Ectodermal cell (in vitro differentiated cells): ENCODE results near the gene MTNR1B.

Source experiments
- H3K27ac ChIP-seq: 2 replicates; pipeline ENCODE4 v1.7.0; 2013; ENCODE audit warnings: mild to moderate bottlenecking, low read depth, low read length; ENCODE audit not compliant: insufficient read depth, poor library complexity, severe bottlenecking
- H3K27me3 ChIP-seq: 2 replicates; pipeline ENCODE4 v1.7.0; 2013; ENCODE audit warnings: mild to moderate bottlenecking, low read length; ENCODE audit not compliant: insufficient read depth, control insufficient read depth, poor library complexity, severe bottlenecking
- H3K36me3 ChIP-seq: one replicate; pipeline ENCODE4 v1.7.0; 2013; ENCODE audit warnings: low read length; ENCODE audit not compliant: control insufficient read depth, insufficient read depth
- H3K4me1 ChIP-seq: one replicate; pipeline ENCODE4 v1.7.0; 2013; ENCODE audit warnings: low read length; ENCODE audit not compliant: control insufficient read depth, insufficient read depth
- H3K4me3 ChIP-seq: 2 replicates; pipeline ENCODE4 v1.7.0; 2013; ENCODE audit warnings: low read depth, low read length, control low read depth; ENCODE audit not compliant: insufficient read depth
- H3K9me3 ChIP-seq: 2 replicates; pipeline ENCODE4 v1.7.0; 2013; ENCODE audit warnings: mild to moderate bottlenecking, low read length, moderate library complexity; ENCODE audit not compliant: control insufficient read depth
- WGBS, 2 experiments: methylation state at CpG; one replicate each; pipeline ENCODE4 v1.1.7; 2013; ENCODE audit warnings: missing lambda C conversion rate in 2 of 2; 5-methylcytosine and 5-hydroxymethylcytosine counted together

The MTNR1B gene

DNA sequence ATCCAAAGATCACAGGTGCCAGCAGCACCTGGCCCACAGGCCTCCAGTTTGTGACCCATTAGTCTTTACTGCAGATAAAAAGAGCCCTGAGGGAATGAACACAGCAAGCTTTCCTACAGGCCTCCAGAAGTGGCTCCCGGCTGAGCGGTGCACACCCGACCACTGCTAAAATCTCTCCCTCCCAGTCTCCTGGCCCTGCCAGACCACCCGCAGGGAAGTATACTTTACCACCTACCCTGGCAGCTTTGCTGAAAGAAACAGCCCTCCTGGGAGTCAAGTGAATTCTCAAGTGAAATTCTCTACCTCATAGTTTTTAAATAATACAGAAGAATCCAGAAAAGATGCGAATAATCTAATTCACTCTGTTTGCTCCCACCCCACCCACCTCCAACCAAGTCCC, 15.4 kb upstream of the MTNR1B start:
- Histone ChIP-seq H3K4me1 (no peaks in the 10 kb centered on the region), H3K27ac (no peak overlapping the region)
- 76 to 80% methylated on average over 5 of the region's 5 CpGs for WGBS, 2 experiments

GRCh38 chr11:92955860-92956259, 13.6 kb upstream of the MTNR1B start:
- H3K27ac ChIP-seq = no peak overlapping the region
- H3K4me1 ChIP-seq = no peaks in the 10 kb centered on the region
- no peak overlapping the region for H3K4me3 ChIP-seq
- no peaks in the 10 kb centered on the region for H3K9me3 ChIP-seq
- H3K36me3 ChIP-seq = no peaks in the 10 kb centered on the region
- no peaks in the 10 kb centered on the region for H3K27me3 ChIP-seq

More for the DNA sequence above, 15.4 kb upstream of the MTNR1B start:
- Histone ChIP-seq H3K27me3 (no peaks in the 10 kb centered on the region), H3K9me3 (no peaks in the 10 kb centered on the region), H3K36me3 (no peaks in the 10 kb centered on the region), H3K4me3 (no peak overlapping the region)

DNA sequence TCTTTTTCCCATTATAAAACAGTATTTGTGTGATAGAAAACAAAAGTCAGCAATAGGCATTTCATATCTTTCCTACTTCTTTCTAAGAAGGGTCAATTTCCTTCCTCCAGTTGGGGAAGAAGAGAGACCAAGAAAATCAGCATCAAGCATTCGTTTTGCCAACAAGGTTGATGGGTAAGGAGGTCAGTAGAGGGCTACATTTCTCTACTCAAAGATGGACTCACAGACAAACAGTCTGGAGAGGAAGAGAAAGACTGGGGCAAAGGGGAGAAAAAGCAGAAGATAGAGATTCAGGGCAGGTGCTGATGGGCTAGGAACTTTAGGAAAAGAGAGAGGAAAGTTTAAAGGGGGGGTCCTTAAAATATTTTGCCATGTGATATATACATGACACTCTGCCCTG, 8.6 kb upstream of the MTNR1B start:
- WGBS, 2 experiments = 43 to 78% methylated on average over 1 of the region's 1 CpG
- Histone ChIP-seq H3K4me3 (no peak overlapping the region), H3K27me3 (no peaks in the 10 kb centered on the region), H3K27ac (no peak overlapping the region), H3K4me1 (no peaks in the 10 kb centered on the region), H3K36me3 (no peaks in the 10 kb centered on the region), H3K9me3 (no peaks in the 10 kb centered on the region)

GRCh38 chr11:92962446-92962845, 7.0 kb upstream of the MTNR1B start:
- WGBS, 2 experiments = 100% methylated on average over 1 of the region's 1 CpG; no CpG with 5 or more reads in 1 of the 2 experiments
- H3K4me1 ChIP-seq = no peaks in the 10 kb centered on the region
- H3K27ac ChIP-seq = no peak overlapping the region
- no peaks in the 10 kb centered on the region for H3K9me3 ChIP-seq
- no peak overlapping the region for H3K4me3 ChIP-seq
- H3K36me3 ChIP-seq = no peaks in the 10 kb centered on the region
- H3K27me3 ChIP-seq = no peaks in the 10 kb centered on the region

- no peaks in the 10 kb centered on the region for H3K36me3 ChIP-seq
- H3K9me3 ChIP-seq = no peaks in the 10 kb centered on the region
- 91 to 96% methylated on average over 7 to 8 of the region's 8 CpGs for WGBS, 2 experiments
- no peaks in the 10 kb centered on the region for H3K4me1 ChIP-seq
- no peak overlapping the region for H3K4me3 ChIP-seq
- no peak overlapping the region for H3K27ac ChIP-seq
- peaks cover 18% of the 10 kb centered on the region for H3K27me3 ChIP-seq
Measured at GRCh38 chr11:92964471-92964870, 5.0 kb upstream of the MTNR1B start.

DNA sequence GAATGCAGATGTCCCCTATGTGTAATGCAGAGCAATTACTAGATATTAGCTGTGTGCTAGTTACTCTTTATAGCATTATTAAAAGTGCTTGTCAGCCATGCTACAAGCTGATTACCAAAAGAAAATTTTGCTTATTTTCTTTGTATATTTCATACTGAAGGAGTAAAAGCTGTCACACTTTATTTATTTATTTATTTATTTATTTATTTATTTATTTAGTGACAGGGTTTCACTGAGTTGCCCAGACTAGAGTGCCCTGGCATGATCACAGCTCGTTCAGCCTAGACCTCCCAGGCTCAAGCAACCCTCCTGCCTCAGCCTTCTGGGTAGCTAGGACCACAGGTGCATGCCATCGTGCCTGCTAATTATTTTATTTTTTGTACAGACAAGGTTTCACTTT, 4.3 kb upstream of the MTNR1B start:
- H3K9me3 ChIP-seq = no peaks in the 10 kb centered on the region
- H3K27ac ChIP-seq = no peak overlapping the region
- WGBS, 2 experiments = 90 to 96% methylated on average over 2 of the region's 2 CpGs

DNA sequence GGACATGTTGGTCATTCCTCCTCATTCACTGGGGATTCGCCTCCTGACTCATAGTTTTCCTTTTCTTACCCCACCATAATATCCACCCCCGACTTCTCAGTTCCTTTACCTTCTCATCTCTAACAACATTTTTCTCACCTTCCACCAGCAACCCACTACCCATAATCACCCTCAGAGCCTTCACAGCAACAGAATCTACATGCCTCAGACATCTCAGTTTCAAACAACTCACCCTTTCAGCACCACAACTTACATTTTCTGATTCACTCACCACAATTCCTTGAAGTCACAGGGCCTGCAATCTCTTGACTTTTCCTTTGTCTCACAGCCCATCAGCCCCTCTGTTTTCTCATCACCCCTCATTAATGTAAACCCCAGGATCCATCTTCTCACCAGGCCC, 2.3 kb upstream of the MTNR1B start:
- 88 to 89% methylated on average over 2 of the region's 2 CpGs for WGBS, 2 experiments
- Histone ChIP-seq H3K9me3 (no peaks in the 10 kb centered on the region), H3K4me3 (no peak overlapping the region), H3K27me3 (peaks cover 29% of the 10 kb centered on the region), H3K27ac (no peak overlapping the region), H3K4me1 (no peaks in the 10 kb centered on the region), H3K36me3 (no peaks in the 10 kb centered on the region)

More for the DNA sequence above, 4.3 kb upstream of the MTNR1B start:
- Histone ChIP-seq H3K27me3 (peaks cover 25% of the 10 kb centered on the region), H3K4me1 (no peaks in the 10 kb centered on the region), H3K4me3 (no peak overlapping the region), H3K36me3 (no peaks in the 10 kb centered on the region)

GRCh38 chr11:92967867-92968266, 1.6 kb upstream of the MTNR1B start:
- no peaks in the 10 kb centered on the region for H3K36me3 ChIP-seq
- H3K4me3 ChIP-seq = no peak overlapping the region
- H3K27me3 ChIP-seq = peaks cover 29% of the 10 kb centered on the region
- 83 to 93% methylated on average over 1 to 2 of the region's 2 CpGs for WGBS, 2 experiments
- no peaks in the 10 kb centered on the region for H3K9me3 ChIP-seq
- H3K4me1 ChIP-seq = no peaks in the 10 kb centered on the region
- no peak overlapping the region for H3K27ac ChIP-seq

DNA sequence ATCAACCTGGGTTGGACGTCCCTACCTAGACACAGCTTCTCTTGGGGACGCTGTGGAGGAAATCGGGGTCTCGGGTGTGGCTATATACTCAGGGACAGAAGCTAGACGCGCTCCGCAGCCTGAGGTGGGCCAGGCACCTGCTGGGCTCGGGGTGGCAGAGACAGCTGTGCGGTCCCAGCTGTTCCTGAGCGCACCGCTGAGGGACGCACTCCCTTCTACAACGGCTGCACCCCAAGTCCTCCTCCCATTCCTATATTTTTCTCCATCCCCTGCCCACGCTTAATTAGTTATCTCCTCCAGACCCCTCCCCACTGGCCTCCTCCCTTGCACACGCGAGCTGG, 188 bp upstream of the MTNR1B start:
- H3K4me3 ChIP-seq = peak overlapping the region; percentile 31
- no peaks in the 10 kb centered on the region for H3K36me3 ChIP-seq
- no peaks in the 10 kb centered on the region for H3K4me1 ChIP-seq
- H3K9me3 ChIP-seq = no peaks in the 10 kb centered on the region
- 24 to 29% methylated on average over 16 of the region's 16 CpGs for WGBS, 2 experiments
- peaks cover 29% of the 10 kb centered on the region for H3K27me3 ChIP-seq
- H3K27ac ChIP-seq = no peak overlapping the region

DNA sequence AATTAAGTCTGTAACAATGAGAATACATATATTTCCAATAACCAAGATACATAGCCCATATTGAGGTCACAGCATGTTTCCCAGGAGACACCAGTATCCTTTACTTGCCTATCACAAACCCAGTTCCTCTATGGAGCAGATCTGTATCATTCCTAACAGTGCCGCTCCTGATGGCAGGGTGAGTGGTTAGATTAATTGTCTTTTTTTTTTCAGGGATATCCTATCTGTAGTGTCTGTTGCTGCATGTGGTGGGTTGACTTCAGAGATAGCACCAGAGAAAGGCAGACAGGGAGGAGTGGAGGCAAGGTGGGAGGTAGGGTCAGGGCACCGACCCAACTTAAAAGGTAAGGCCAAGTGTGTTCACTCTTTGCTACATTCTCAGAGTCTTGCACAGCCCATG, 2.8 kb downstream of the MTNR1B start:
- Histone ChIP-seq H3K9me3 (no peaks in the 10 kb centered on the region), H3K27ac (no peak overlapping the region), H3K27me3 (peaks cover 29% of the 10 kb centered on the region), H3K4me3 (no peak overlapping the region), H3K36me3 (no peaks in the 10 kb centered on the region), H3K4me1 (no peaks in the 10 kb centered on the region)
- 88 to 96% methylated on average over 2 of the region's 2 CpGs for WGBS, 2 experiments

- Histone ChIP-seq H3K27me3 (peaks cover 3% of the 10 kb centered on the region), H3K36me3 (no peaks in the 10 kb centered on the region), H3K4me1 (no peaks in the 10 kb centered on the region), H3K9me3 (no peaks in the 10 kb centered on the region), H3K4me3 (no peak overlapping the region), H3K27ac (no peak overlapping the region)
- WGBS, 2 experiments = 93 to 94% methylated on average over 3 of the region's 3 CpGs
Measured at GRCh38 chr11:92975285-92975684, 5.8 kb downstream of the MTNR1B start.
